Astrocyte (in vitro differentiated cells and primary cell): ENCODE data around the gene LRG1. TPM values are rescaled to one million over a fixed set of nuclear protein-coding genes. Genes with fewer than 3 reads are reported as not detected.
"Not testable (repeated sequence)": the region's sequence is repeated elsewhere in the genome, so short reads cannot be mapped to it uniquely, and the experiment has no call there.

ENCODE experiments used
- DNase-seq: peaks from one replicate; pipeline ENCODE4 v3.0.0-alpha.2; 2010; ENCODE audit warnings: low read depth
- FAIRE-seq: peaks from 2 replicates; lab custom pipeline; 2011; peaks lifted over from hg19 to GRCh38; lab: Jason Lieb, UNC
- H2AFZ ChIP-seq: 2 replicates; pipeline ENCODE4 v1.6.0; 2012; ENCODE audit warnings: low read depth, low read length, inconsistent platforms
- H3K27ac ChIP-seq: 2 replicates; pipeline ENCODE4 v1.5.1; 2011; ENCODE audit warnings: low read depth, low read length, inconsistent platforms
- H3K27me3 ChIP-seq: 2 replicates; pipeline ENCODE4 v1.6.0; 2011; ENCODE audit warnings: low read length, inconsistent platforms; ENCODE audit not compliant: insufficient read depth
- H3K36me3 ChIP-seq: 2 replicates; pipeline ENCODE4 v1.5.1; 2011; ENCODE audit warnings: low read length, inconsistent platforms; ENCODE audit not compliant: insufficient read depth
- H3K4me1 ChIP-seq: 2 replicates; pipeline ENCODE4 v1.5.1; 2011; ENCODE audit warnings: low read length, inconsistent platforms; ENCODE audit not compliant: insufficient read depth
- H3K4me2 ChIP-seq: 2 replicates; pipeline ENCODE4 v1.6.0; 2012; ENCODE audit warnings: low read length, inconsistent platforms
- H3K4me3 ChIP-seq: 2 replicates; pipeline ENCODE4 v1.5.1; 2011; ENCODE audit warnings: low read depth, mild to moderate bottlenecking, low read length, inconsistent platforms; ENCODE audit not compliant: insufficient read depth
- H3K79me2 ChIP-seq: 2 replicates; pipeline ENCODE4 v1.6.0; 2012; ENCODE audit warnings: mild to moderate bottlenecking, low read length, inconsistent platforms; ENCODE audit not compliant: insufficient read depth
- H3K9ac ChIP-seq: 2 replicates; pipeline ENCODE4 v1.6.0; 2012; ENCODE audit warnings: mild to moderate bottlenecking, low read length, inconsistent platforms
- H3K9me3 ChIP-seq: 2 replicates; pipeline ENCODE4 v1.5.1; 2012; ENCODE audit warnings: low read depth, mild to moderate bottlenecking, low read length, inconsistent platforms; ENCODE audit not compliant: insufficient read depth
- H4K20me1 ChIP-seq: 2 replicates; pipeline ENCODE4 v1.6.0; 2012; ENCODE audit warnings: low read length, inconsistent platforms; ENCODE audit not compliant: insufficient read depth
- H3K27ac Mint-ChIP-seq: one replicate; pipeline ENCODE4 v1.8.0; 2021; ENCODE audit warnings: mild to moderate bottlenecking, mixed read lengths; ENCODE audit not compliant: unreplicated experiment
- H3K27me3 Mint-ChIP-seq: one replicate; pipeline ENCODE4 v1.8.0; 2021; ENCODE audit warnings: low read depth, mixed read lengths; ENCODE audit not compliant: unreplicated experiment
- H3K36me3 Mint-ChIP-seq: one replicate; pipeline ENCODE4 v1.8.0; 2021; ENCODE audit warnings: low read depth, mixed read lengths; ENCODE audit not compliant: unreplicated experiment
- H3K4me1 Mint-ChIP-seq: one replicate; pipeline ENCODE4 v1.8.0; 2021; ENCODE audit warnings: low read depth, mixed read lengths; ENCODE audit not compliant: unreplicated experiment
- H3K4me3 Mint-ChIP-seq: one replicate; pipeline ENCODE4 v1.8.0; 2021; ENCODE audit warnings: mild to moderate bottlenecking, moderate library complexity, mixed read lengths; ENCODE audit not compliant: unreplicated experiment
- H3K9me3 Mint-ChIP-seq: one replicate; pipeline ENCODE4 v1.8.0; 2021; ENCODE audit warnings: mild to moderate bottlenecking, mixed read lengths; ENCODE audit not compliant: unreplicated experiment
- CTCF ChIP-seq: IDR thresholded peaks from 2 replicates; pipeline ENCODE4 v1.5.1; 2011; ENCODE audit warnings: low read depth, mild to moderate bottlenecking, inconsistent platforms, low read length, moderate library complexity; ENCODE audit not compliant: insufficient read depth
- EZH2 ChIP-seq: IDR thresholded peaks from 2 replicates; pipeline ENCODE4 v1.6.1; 2012; ENCODE audit warnings: mild to moderate bottlenecking, low read length, inconsistent platforms; ENCODE audit not compliant: insufficient read depth
- total RNA-seq: library from RNA; stranded (reverse); gene quantifications from 2 replicates; pipeline ENCODE4 v1.2.1, GENCODE V29; 2021

Gene LRG1
- total RNA-seq, 1 donor from 2014 or later, result 0.14 TPM

GRCh38 chr19:4543842-4544647 is 4.2 kb upstream of the LRG1 start:
- Histone ChIP-seq H4K20me1 (no peaks in the 10 kb centered on the region), H3K9ac (no peak overlapping the region), H3K4me3 (no peak overlapping the region), H2AFZ (no peak overlapping the region), H3K36me3 (no peaks in the 10 kb centered on the region), H3K27me3 (peaks cover 9% of the 10 kb centered on the region), H3K79me2 (no peaks in the 10 kb centered on the region), H3K4me2 (no peak overlapping the region), H3K27ac (no peak overlapping the region), H3K4me1 (no peaks in the 10 kb centered on the region), H3K9me3 (peaks cover 3% of the 10 kb centered on the region)
- Mint-ChIP-seq H3K27me3 (peaks cover 11% of the 10 kb centered on the region), H3K4me3 (no peak overlapping the region), H3K27ac (no peak overlapping the region), H3K4me1 (no peaks in the 10 kb centered on the region), H3K36me3 (peaks cover 4% of the 10 kb centered on the region), H3K9me3 (no peaks in the 10 kb centered on the region)
- FAIRE-seq (no peak), DNase-seq (no peak)
- TF ChIP-seq CTCF, result no peak

- peaks cover 18% of the 10 kb centered on the region for H3K27me3 Mint-ChIP-seq
- peaks cover 3% of the 10 kb centered on the region for H3K9me3 ChIP-seq
- no peaks in the 10 kb centered on the region for H3K9me3 Mint-ChIP-seq
- no peak overlapping the region for H3K9ac ChIP-seq
- H3K36me3 ChIP-seq, result no peaks in the 10 kb centered on the region
- H3K27ac ChIP-seq, result no peak overlapping the region
- H3K4me3 ChIP-seq, result no peak overlapping the region
- H2AFZ ChIP-seq, result no peak overlapping the region
- H3K79me2 ChIP-seq, result no peaks in the 10 kb centered on the region
- no peaks in the 10 kb centered on the region for H4K20me1 ChIP-seq
- H3K4me1 ChIP-seq, result no peaks in the 10 kb centered on the region
- no peaks in the 10 kb centered on the region for H3K4me1 Mint-ChIP-seq
- FAIRE-seq (no peak), DNase-seq (no peak)
- TF ChIP-seq EZH2, result no peak
- no peak for TF ChIP-seq CTCF
- no peak overlapping the region for H3K4me2 ChIP-seq
- no peak overlapping the region for H3K4me3 Mint-ChIP-seq
- peaks cover 10% of the 10 kb centered on the region for H3K27me3 ChIP-seq
- H3K36me3 Mint-ChIP-seq, result peaks cover 2% of the 10 kb centered on the region
- H3K27ac Mint-ChIP-seq, result no peak overlapping the region
Observed at GRCh38 chr19:4542896-4543841, 3.3 kb upstream of the LRG1 start.

- H3K27me3 ChIP-seq, H3K9me3 ChIP-seq, FAIRE-seq, H3K4me1 Mint-ChIP-seq, H3K36me3 Mint-ChIP-seq, DNase-seq, H3K4me3 Mint-ChIP-seq, H3K79me2 ChIP-seq, H3K9me3 Mint-ChIP-seq, H3K36me3 ChIP-seq, H3K27ac ChIP-seq, H3K4me2 ChIP-seq, H3K27ac Mint-ChIP-seq, H2AFZ ChIP-seq, H3K4me1 ChIP-seq, H3K9ac ChIP-seq, H4K20me1 ChIP-seq, H3K4me3 ChIP-seq: not testable (repeated sequence)
- H3K27me3 Mint-ChIP-seq, result peaks cover 29% of the 10 kb centered on the region
Observed at GRCh38 chr19:4541806-4542145, 1.9 kb upstream of the LRG1 start.
